Caco-2 (cell line): ENCODE measurements around the gene PDCD1. TPM values are rescaled to one million over a fixed set of nuclear protein-coding genes. Genes with fewer than 3 reads are reported as not detected.

ENCODE experiments used
- BruUV-seq: library from RNA; stranded (reverse); fragments of 400-500 nt; replicated peaks from 2 replicates; lab custom pipeline; 2021; lab: Mats Ljungman, UMichigan
- CTCF ChIA-PET: fragments of 300-600 bp; sonication (Branson Sonifier 250); formaldehyde crosslinking; loops from one replicate; lab custom pipeline; 2022; ENCODE audit warnings: antibody characterized with exemption; lab: Charles Lee
- POLR2A ChIA-PET: fragments of 300-600 bp; sonication (Branson Sonifier 250); formaldehyde crosslinking; loops from one replicate; lab custom pipeline; 2022; ENCODE audit warnings: antibody characterized with exemption; lab: Charles Lee
- DNase-seq, 2 experiments: peaks; one replicate each; pipeline versions ENCODE4 v3.0.0 to v3.0.0-alpha.2; 2020 to 2022
- H3K27me3 ChIP-seq: replicated peaks from 2 replicates; pipeline ENCODE4 v1.6.0; 2011; ENCODE audit warnings: low read length; ENCODE audit not compliant: control insufficient read depth, insufficient read depth
- H3K36me3 ChIP-seq: 2 replicates; pipeline ENCODE4 v1.5.1; 2011; ENCODE audit warnings: low read length; ENCODE audit not compliant: control insufficient read depth, insufficient read depth
- H3K4me1 ChIP-seq: fragments of 250-450 bp; sonication (Bioruptor Pico); 2 replicates; pipeline ENCODE4 v1.5.1; 2020; ENCODE audit warnings: mild to moderate bottlenecking
- H3K4me3 ChIP-seq: 2 replicates; pipeline ENCODE4 v1.5.1; 2011; ENCODE audit warnings: low read depth, mild to moderate bottlenecking, control low read depth, low read length
- H3K9me3 ChIP-seq: fragments of 250-450 bp; sonication (Bioruptor Pico); 2 replicates; pipeline ENCODE4 v1.5.1; 2020; ENCODE audit warnings: mild to moderate bottlenecking, moderate library complexity
- H3K27ac Mint-ChIP-seq: one replicate; pipeline ENCODE4 v1.8.0; 2022; ENCODE audit warnings: mixed read lengths; ENCODE audit not compliant: unreplicated experiment
- H3K27me3 Mint-ChIP-seq: one replicate; pipeline ENCODE4 v1.8.0; 2022; ENCODE audit warnings: mixed read lengths; ENCODE audit not compliant: insufficient read depth, unreplicated experiment
- H3K36me3 Mint-ChIP-seq: one replicate; pipeline ENCODE4 v1.8.0; 2022; ENCODE audit warnings: mild to moderate bottlenecking, mixed read lengths; ENCODE audit not compliant: insufficient read depth, unreplicated experiment
- H3K4me1 Mint-ChIP-seq: one replicate; pipeline ENCODE4 v1.8.0; 2022; ENCODE audit warnings: low read depth, mixed read lengths; ENCODE audit not compliant: unreplicated experiment
- H3K4me3 Mint-ChIP-seq: one replicate; pipeline ENCODE4 v1.8.0; 2022; ENCODE audit warnings: mild to moderate bottlenecking, moderate library complexity, mixed read lengths; ENCODE audit not compliant: unreplicated experiment
- H3K9me3 Mint-ChIP-seq: one replicate; pipeline ENCODE4 v1.8.0; 2022; ENCODE audit warnings: mixed read lengths; ENCODE audit not compliant: unreplicated experiment
- intact Hi-C: fragments of 100-400 bp; cut with micrococcal nuclease; formaldehyde crosslinking; loops from one replicate; pipeline ENCODE4 v1.10.0; 2022; ENCODE audit not compliant: unreplicated experiment
- total RNA-seq: library from RNA; stranded (reverse); gene quantifications from 2 replicates; pipeline ENCODE4 v1.2.3, GENCODE V29; 2022
- TF ChIP-seq, protein P1 (sequence below), 2 experiments: fragments of 200-600 bp in 1 of 2; IDR thresholded peaks; 1 replicate in 1 of 2; 2 replicates in 1 of 2; pipeline versions ENCODE4 v1.5.1 to v1.8.0; 2011 to 2022; ENCODE audit warnings: antibody characterized with exemption in 1 of 2, control low read depth in 1 of 2, inconsistent platforms in 1 of 2, low read depth in 1 of 2, low read length in 1 of 2, mild to moderate bottlenecking in 1 of 2, moderate library complexity in 1 of 2; ENCODE audit not compliant: insufficient read depth in 1 of 2, severe bottlenecking in 1 of 2, unreplicated experiment in 1 of 2

Gene PDCD1
- total RNA-seq, 1 experiment from 2014 or later: not detected

DNA sequence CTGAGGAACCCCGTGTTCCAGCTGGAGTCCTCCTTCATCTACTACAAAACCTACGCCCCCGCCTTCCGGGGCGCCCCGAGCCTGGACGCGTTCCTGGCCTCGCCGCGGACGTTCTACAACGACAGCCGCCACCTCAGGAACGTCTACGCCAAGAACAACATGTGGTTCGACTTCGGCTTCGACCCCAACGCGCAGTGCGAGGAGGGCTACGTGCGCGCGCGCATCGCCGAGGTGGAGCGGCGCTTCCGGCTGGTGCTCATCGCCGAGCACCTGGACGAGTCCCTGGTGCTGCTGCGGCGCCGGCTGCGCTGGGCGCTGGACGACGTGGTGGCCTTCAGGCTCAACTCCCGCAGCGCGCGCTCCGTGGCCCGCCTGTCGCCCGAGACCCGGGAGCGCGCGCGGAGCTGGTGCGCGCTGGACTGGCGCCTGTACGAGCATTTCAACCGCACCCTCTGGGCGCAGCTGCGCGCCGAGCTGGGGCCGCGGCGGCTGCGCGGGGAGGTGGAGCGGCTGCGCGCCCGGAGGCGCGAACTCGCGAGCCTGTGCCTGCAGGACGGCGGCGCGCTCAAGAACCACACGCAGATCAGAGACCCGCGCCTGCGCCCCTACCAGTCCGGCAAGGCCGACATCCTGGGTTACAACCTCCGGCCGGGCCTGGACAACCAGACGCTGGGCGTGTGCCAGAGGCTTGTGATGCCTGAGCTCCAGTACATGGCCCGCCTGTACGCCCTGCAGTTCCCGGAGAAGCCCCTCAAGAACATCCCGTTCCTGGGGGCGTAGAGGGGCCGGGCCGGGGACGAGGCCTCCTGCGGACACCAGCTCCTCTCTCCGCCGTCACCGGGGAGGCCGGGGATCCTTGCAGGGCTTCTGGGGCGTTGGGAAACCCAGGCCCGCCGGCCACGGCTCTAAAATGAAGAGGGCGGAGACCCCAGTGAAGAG, 55.0 kb downstream of the PDCD1 start:
- H3K9me3 Mint-ChIP-seq: no peaks in the 10 kb centered on the region
- CTCF ChIA-PET: no interaction called here
- BruUV-seq: no TSS peak
- POLR2A ChIA-PET: no interaction called here
- no peaks in the 10 kb centered on the region for H3K36me3 Mint-ChIP-seq
- H3K27me3 ChIP-seq: no peaks in the 10 kb centered on the region
- no peak overlapping the region for H3K4me3 Mint-ChIP-seq
- no peak overlapping the region for H3K27ac Mint-ChIP-seq
- H3K4me1 Mint-ChIP-seq: no peaks in the 10 kb centered on the region
- no peak for DNase-seq
- no peak overlapping the region for H3K4me3 ChIP-seq
- H3K36me3 ChIP-seq: no peaks in the 10 kb centered on the region
- intact Hi-C loops: no loop called here
- H3K27me3 Mint-ChIP-seq: no peaks in the 10 kb centered on the region
- TF ChIP-seq, protein P1, sequence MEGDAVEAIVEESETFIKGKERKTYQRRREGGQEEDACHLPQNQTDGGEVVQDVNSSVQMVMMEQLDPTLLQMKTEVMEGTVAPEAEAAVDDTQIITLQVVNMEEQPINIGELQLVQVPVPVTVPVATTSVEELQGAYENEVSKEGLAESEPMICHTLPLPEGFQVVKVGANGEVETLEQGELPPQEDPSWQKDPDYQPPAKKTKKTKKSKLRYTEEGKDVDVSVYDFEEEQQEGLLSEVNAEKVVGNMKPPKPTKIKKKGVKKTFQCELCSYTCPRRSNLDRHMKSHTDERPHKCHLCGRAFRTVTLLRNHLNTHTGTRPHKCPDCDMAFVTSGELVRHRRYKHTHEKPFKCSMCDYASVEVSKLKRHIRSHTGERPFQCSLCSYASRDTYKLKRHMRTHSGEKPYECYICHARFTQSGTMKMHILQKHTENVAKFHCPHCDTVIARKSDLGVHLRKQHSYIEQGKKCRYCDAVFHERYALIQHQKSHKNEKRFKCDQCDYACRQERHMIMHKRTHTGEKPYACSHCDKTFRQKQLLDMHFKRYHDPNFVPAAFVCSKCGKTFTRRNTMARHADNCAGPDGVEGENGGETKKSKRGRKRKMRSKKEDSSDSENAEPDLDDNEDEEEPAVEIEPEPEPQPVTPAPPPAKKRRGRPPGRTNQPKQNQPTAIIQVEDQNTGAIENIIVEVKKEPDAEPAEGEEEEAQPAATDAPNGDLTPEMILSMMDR (IDR thresholded peaks at IDR 0.05; ENCODE audit: insufficient read depth in 1 of 2, low read depth in 1 of 2, low read length in 1 of 2, severe bottlenecking in 1 of 2, unreplicated experiment in 1 of 2): no peak
- no peaks in the 10 kb centered on the region for H3K4me1 ChIP-seq
- no peaks in the 10 kb centered on the region for H3K9me3 ChIP-seq

DNA sequence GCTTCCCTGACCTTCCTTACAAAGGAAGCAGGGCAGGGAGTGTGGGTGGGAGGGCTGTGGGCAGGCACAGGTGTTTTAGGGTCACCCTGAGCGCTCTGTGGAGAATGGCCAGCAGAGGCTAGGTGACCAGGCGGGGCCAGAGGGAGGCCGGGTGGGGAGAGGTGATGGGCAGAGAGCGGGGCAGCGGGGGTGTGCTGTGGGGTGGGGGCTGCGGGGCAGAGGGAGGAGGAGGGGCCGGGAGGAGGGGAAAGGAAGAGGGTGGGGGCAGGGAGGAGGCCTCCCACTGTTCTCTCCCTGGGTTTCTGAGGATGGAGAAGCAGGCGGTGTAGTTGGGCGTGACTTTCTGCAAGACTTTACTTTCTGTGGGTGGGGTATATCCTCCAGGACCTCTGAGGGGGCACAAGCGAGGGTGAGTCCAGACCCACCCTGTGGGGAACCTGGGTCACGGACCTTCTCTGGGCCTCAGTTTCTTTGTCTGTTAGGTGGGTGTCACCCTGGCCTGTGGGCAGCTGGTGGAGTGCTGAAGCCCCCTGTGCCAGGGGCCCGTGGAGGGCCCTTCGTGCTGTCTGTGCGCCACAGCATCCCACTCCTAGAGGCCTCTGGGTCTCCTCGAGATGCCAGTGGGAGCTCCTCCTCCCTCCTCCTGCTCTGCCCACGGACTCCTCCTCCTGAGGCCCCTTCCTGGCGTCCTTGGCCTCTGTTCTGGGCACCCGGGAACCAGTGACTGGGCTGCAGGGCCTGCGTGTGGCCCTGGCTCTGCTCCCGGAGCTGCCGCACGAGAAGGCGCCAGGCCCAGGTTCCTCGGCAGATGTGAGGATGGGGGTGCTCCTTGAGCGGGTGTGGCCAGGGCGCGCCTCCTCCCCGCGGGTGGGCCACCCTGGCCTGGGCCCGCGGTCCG, 56.0 kb downstream of the PDCD1 start:
- no peak overlapping the region for H3K27ac Mint-ChIP-seq
- H3K9me3 ChIP-seq: no peaks in the 10 kb centered on the region
- no peak for DNase-seq
- no peaks in the 10 kb centered on the region for H3K27me3 ChIP-seq
- ChIA-PET CTCF (no interaction called here), POLR2A (no interaction called here)
- TF ChIP-seq, protein P1 (IDR thresholded peaks at IDR 0.05; ENCODE audit: insufficient read depth in 1 of 2, low read depth in 1 of 2, low read length in 1 of 2, severe bottlenecking in 1 of 2, unreplicated experiment in 1 of 2): no peak
- H3K36me3 ChIP-seq: no peaks in the 10 kb centered on the region
- no peaks in the 10 kb centered on the region for H3K4me1 Mint-ChIP-seq
- H3K27me3 Mint-ChIP-seq: no peaks in the 10 kb centered on the region
- no peak overlapping the region for H3K4me3 ChIP-seq
- H3K9me3 Mint-ChIP-seq: no peaks in the 10 kb centered on the region
- intact Hi-C loops: no loop called here
- BruUV-seq: no TSS peak
- peaks cover 5% of the 10 kb centered on the region for H3K36me3 Mint-ChIP-seq
- H3K4me3 Mint-ChIP-seq: no peak overlapping the region
- no peaks in the 10 kb centered on the region for H3K4me1 ChIP-seq
